DOHH2 (cell line): Measurements from ENCODE around the gene CEP70.
"Not testable (repeated sequence)": the region's sequence is repeated elsewhere in the genome, so short reads cannot be mapped to it uniquely, and the experiment has no call there.

Experiments
- EZH2phosphoT487 ChIP-seq: fragments of 200-600 bp; sonication (generic); IDR thresholded peaks from 2 replicates; pipeline ENCODE4 v1.6.1; 2017; ENCODE audit warnings: borderline replicate concordance, mild to moderate bottlenecking, antibody characterized with exemption, low read length, moderate library complexity, mixed read lengths
- TF ChIP-seq, protein P1 (sequence below): fragments of 200-600 bp; sonication (generic); IDR thresholded peaks from one replicate; pipeline ENCODE4 v1.5.1; 2014; ENCODE audit warnings: antibody characterized with exemption, mild to moderate bottlenecking, low read depth, low read length; ENCODE audit not compliant: poor library complexity, severe bottlenecking

DNA sequence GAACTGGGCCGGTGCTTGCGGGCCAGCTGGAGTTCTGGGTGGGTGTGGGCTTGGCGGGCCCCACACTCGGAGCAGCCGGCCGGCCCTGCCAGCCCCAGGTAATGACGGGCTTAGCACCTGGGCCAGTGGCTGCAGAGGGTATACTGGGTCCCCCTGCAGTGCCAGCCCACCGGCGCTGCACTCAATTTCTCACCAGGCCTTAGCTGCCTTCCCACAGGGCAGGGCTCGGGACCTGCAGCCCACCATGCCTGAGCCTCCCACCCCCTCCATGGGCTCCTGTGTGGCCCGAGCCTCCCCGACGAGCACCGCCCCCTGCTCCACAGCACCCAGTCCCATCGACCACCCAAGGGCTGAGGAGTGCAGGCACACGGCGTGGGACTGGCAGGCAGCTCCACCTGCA lies 109.4 kb downstream of the CEP70 start:
- TF ChIP-seq, protein P1, sequence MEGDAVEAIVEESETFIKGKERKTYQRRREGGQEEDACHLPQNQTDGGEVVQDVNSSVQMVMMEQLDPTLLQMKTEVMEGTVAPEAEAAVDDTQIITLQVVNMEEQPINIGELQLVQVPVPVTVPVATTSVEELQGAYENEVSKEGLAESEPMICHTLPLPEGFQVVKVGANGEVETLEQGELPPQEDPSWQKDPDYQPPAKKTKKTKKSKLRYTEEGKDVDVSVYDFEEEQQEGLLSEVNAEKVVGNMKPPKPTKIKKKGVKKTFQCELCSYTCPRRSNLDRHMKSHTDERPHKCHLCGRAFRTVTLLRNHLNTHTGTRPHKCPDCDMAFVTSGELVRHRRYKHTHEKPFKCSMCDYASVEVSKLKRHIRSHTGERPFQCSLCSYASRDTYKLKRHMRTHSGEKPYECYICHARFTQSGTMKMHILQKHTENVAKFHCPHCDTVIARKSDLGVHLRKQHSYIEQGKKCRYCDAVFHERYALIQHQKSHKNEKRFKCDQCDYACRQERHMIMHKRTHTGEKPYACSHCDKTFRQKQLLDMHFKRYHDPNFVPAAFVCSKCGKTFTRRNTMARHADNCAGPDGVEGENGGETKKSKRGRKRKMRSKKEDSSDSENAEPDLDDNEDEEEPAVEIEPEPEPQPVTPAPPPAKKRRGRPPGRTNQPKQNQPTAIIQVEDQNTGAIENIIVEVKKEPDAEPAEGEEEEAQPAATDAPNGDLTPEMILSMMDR: not testable (repeated sequence)
- not testable (repeated sequence) for TF ChIP-seq EZH2phosphoT487
